Kidney capillary endothelial cell (primary cell): Measurements from ENCODE around the gene TGFBI.

Experiments
- DNase-seq: peaks from one replicate; pipeline ENCODE4 v3.0.0-alpha.2; 2018; ENCODE audit warnings: low spot score

TGFBI gene

DNA sequence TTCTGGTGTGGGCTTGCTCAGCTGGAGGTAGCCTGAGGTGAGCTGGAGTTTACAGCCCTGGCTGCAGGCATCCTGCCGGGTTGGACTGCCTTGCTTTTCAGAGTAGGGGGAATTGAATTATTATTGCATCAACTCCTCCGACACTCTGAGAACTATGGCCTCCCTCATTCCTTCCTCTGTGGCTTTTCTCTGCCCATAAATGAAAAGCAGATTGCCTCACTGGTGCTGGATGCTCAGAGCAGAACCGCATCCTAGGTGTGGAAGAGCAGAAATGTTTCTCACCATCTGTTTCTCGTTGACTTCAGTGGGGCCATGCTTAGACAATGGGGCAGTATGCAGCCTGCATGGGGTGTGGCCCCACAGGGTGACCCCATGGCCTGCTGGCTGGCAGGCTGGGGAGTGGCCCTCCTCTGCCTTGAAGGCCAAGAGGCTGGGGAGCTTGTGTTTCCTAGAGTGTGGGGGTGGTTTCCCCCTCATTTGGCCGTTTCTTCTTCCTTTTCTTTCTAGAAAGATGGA is 27.3 kb upstream of the TGFBI start:
- no peak for DNase-seq

DNA sequence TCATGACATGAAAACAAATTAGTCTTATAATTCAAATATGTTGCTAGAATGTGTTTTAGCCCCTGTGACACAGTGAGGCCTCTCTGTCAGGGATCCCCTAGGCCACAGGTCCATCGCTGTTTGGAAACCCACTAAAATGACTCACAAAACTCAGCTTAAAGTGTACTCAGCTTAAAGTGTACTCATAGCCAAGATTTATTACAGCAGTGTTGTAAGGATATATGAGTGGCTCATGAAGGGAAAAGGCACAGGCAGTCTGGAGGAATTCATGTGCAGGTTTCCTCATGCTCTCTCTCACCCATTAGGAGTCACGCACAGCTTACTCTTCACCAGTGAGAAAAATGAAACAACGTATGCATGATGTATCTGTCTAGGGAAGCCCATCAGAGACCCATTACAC is 24.4 kb upstream of the TGFBI start:
- no peak for DNase-seq

DNA sequence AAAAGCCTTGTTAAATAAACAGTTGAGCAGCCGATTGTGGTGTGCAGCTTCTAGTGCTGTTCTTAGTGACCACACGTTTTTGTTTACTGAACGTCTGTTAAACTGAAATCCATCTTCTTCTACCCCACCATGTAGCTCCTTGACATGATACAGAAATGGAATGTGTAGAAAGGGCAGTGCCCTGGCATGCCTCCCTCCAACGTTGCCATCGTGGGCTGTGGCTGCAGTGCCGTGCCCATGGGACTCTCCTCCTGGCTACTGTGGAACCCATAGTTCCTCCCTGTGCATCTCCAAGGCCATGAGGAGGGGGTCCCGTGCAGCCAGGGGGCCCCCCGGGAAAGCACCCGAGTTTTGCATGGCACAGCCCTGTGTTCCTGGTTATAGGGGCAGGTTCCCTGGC is 23.3 kb upstream of the TGFBI start:
- DNase-seq: no peak

DNA sequence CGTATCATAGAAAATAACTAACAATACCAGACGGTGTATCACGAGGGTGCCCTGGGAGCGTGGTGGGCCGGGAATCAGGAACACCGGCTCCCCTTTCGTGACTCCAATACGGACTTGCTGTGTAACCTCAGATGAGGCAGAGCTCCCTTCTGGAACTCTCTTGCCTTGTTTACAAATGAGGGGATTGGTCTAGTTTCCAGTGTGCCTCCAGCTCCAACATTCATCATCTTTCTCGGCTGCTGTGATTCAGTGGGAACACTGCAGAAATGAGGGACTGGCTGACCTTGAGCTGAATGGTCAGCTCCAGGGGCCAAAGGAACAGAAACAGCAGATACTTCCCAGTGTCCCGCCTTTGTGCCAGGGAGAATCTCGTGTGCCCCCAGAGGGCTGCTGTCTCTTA is 22.6 kb upstream of the TGFBI start:
- DNase-seq: no peak

DNA sequence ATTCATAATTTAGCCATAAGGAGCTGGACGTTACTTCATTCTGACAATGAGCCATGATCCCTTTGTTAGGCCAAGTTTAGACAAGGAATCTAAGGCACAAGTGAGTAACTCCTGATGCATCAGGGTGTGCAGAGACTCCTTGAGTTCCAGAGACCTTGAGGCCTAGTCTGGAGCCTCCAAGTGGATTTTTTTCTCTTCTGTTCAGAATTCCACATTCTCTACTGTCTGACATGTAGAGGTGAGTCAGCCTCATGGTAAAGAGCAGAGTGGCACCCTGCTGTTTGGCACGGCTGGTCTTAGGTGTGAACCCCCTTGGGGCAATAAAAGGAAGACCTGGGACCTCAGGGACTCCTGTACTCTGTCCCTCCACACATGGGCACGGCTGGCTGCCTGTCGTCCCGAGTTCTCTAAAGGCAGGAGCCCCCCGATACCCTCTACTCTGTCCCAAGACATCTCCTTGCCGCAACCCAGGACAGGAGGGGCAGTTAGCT is 22.0 kb upstream of the TGFBI start:
- DNase-seq: peak; percentile 84

DNA sequence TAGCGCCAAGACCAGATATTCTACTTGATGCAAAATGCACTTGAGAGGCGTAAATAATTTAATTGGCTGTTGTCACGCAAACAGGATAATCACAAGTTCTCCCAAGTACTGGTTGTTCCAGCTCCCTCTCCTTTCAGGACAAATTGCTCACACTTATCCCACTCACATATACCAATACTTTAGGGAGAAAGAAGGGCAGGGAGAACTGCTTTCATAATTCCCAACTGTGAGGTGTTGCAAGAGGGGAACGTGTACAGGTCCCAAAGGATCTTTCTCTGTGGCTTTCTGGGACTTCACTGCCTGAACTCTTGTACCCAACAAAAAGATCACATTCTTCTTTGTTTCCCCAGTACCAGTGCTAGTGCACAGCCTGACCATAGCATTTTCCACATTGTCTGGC is 21.5 kb upstream of the TGFBI start:
- no peak for DNase-seq

DNA sequence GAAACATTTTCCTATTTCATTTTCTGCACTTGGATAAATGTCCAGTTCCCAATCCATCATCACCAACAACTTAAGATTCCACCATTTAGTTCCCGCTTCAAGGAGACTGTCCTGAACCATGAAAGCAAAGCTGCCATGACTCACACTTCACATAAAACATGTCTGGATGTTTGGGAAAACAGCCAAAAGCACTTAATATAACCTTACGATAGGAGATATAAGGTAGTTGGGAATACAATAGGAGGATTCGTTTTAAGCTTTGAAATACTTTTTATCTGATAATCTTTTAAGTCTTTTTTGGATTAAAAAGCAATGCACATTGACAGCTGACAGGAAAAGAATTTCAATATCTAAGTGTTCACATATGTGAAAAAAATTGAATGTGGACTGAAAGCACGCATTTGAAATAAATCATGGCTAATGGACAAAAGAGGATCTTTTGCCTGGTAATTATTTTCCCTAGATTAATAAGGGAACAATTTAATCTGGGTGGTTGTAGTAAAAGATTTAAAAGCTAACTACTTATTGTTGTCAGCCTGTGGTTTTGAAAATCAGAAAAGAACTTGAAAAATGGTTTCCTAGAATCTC is 17.3 kb upstream of the TGFBI start:
- DNase-seq: peak; percentile 84

DNA sequence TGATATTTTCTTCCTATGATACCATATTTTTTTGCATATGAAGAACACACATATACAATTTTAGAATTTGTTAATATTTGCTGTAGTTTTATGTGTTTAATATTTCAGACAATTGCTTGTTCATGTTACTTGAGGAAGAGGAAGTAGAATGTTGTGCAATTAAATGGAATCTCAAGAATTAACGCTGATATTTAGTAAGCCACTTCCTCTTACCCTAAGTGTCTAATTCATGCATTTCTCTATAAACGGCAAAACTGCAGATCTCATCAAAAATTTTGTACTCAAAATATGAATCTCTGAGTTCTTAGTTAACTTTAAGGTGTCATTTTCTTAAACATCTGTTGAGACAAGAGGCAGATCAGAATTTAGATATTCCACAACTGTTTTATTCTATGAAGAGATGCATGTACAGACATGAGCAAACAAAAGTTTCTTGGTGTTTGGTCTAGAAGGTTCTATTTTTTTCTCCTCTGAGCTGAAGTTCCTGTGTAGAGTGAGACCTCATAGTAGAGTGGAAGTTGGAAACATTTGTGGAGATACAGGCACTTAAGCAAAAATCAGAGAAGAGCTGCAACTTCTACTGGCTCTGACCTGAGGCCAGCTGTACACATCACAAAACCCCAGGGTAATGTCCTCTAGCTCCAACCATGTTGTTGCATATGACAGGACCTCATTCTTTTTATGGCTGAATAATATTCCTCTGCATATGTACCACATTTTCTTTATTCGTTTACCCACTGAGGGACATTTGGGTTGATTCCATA is 16.6 kb upstream of the TGFBI start:
- DNase-seq: no peak

DNA sequence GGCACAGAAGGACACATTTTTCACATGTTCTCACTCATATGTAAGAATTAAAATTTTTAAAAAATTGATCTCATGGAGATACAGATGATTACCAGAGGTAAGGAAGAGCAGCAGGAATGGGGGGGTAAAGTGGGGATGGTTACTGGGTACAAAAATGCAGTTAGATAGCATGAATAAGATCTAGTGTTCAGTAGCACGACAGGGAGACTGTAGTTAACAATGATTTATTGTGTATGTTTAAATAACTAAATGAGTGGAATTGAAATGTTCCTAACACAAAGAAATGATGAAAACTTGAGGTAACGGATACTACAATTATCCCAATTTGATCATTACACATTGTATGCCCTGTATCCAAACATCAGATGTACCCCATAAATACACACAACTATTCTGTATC is 15.2 kb upstream of the TGFBI start:
- DNase-seq: no peak

DNA sequence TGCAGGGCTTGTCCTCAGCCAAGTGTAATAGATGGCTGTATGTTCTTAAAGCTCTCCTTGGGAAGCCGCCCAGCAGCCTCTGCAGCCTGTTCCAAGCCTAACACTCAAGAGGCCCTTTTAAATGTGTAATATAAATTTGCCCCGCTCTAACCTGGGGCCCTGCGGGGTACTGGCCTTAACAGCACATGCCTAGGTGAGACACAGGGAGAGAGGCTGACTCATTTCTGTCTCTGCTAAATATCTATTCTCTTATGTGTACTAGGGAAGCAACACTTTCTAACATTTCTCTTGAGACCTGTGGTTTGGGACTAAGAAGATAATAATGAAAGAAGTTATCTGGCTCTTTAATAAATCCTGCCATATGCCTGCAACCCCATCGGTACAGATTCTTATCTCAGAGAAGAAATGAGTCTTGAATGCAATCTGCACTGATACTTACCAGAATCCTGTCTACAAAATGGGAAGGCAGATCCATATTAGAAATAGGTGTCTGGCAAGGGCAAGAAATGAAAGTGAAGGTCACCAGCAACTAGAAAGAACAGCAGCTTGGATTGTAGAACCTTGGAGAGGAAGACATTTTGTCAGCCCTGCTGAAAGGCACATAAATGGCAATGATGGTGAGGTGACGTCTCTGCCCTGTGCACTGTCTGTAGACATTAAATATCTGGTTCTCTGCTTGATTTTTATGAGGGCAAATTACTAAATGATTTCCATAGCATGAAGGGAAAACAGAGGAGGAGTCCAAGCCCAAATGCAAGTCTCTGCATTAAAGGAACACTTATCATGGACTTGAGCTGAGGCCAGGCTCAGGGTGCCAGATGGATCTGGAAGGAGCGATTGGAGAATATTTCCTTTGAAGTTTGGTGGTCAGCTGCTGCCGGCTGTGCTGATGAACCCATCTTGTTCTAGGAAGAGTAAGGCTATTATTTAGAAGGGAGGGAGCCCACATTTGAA is 14.5 kb upstream of the TGFBI start:
- no peak for DNase-seq

DNA sequence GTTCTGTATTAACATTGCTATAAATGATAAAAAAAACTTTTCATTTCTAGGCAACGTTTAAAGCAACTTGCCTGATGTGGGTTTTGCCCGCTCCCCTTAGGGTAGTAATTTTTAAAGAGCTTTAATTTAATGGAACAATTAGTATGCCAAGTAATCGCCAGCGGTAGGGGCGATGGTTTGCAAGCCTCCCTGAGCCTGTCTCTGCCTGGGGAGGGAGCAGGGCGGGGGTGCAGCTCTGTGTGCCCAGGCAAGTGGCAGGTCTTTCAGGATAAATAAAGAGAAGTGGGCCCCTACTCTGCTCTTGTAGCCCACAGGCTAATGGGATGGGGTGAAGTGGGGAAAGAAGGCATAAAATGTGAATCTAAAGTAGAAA is 13.8 kb upstream of the TGFBI start:
- no peak for DNase-seq

DNA sequence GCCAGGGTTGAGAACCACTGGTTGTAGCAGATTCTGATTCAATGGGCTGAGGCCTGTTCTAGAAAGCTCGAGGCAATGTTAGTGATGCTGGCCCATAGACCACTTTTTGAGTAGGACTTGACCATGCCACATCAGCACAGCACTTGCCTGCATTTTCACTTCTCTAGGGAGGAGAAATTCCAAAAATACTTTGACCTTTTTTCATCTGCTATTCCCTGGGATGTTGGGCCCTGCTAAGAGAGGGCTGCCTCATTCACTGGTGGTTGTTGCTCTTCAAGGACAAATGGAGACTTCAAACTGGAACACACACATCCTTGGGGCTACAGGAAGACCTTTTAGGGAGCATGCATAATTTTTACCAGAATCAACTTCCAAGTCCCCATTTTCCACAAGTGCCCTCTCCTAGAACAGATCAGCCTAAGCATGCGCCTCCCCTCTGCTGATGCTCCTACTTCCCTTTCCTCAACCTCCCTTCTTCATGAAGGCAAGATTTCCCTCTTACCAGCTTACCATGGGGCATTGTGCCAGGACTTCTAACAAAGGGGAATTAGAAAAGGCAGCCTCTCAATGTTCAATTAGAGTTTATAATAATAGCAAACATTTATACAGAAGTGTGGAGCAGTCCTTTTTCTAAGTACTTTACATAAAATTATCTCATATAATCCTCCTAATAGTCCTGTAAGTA is 12.7 kb upstream of the TGFBI start:
- DNase-seq: no peak

DNA sequence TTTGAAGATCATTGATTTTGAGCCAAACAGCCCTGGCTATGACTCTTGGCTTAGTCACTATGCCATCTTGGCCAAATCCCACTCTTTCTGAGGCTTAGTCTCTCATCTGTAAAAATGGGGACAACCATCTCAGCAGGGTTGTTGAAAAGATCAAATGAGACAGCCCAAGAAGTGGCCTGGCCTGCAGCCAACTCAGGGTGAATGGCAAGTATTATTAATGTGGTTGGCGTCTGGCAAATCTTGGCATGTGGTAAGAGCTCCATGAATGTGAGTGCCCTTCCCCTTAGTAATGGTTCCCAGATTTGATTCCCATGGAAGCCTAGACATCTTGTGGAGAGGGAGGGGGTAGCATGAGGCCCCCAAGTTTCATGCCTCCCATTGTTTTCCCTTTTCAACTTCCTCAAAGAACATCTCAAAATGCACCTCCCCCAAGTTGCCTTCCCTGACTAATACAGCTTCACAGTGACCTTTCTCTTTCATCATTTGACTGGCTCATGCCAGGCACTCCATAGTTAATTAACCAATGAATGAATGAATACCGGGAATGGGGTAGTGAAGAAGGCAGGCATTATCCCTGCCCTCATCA is 11.8 kb upstream of the TGFBI start:
- DNase-seq: peak; percentile 68

DNA sequence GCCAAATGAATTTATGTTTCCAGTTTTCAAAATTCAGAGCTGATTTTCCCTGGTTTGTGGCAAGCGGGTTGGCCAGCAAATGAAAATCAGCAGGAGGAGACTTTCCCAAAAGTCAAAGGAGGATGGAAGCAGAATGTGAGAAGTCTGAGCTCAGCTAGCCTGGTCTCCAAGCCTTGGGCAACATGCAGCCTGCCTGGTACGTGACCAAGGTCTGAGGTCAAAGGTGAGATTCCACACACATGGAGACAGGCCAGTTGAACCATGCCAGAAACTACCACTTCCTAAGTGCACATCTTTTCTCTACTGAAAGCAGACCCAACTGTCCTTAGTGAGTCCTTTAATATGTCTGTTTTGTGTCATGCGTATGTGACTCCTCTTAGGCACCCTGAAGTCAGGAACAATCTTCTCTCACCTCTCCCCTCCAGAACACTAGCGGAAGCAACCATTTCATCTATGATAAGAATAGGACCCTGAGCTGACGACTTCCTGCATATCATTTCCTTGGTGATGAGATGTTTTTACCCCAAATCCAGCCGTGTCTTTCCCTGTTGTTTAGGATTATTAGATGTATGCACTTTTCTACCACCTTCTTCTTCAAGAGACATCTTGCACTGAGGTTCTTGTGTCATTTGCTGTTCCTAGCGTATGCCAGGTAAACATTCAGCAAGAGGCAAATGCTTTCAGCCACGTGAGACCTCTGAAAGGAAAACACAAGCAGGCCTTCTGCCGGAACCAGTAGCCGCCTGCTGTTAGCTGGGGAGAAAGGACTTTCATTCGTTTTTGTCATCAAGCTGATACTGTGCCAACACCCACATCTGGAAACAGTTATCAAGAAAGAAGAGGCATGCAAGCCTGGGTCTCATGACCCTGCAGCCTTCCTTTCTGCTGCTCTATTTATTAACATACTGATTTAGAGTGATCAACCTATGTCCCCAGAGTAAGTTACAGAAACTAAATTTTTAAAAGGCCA is 9.7 kb upstream of the TGFBI start:
- DNase-seq: no peak

DNA sequence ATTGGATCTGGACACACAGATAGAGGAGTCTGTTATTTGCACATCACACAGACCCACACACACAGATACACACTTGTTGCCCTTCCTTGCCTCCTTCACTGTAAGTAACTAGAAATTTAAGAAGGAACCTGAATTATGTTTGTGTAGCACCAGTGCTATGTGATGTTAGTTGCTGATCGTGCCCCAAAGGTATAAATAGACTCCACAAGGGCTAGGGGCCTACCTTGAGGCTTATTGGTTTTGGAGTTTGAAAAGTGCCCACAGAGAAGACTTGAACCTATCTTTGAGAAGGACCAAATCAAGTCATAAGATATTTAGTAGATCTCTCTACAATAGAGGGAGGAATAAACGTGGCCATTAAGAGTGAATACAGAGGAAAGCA is 8.8 kb upstream of the TGFBI start:
- no peak for DNase-seq

DNA sequence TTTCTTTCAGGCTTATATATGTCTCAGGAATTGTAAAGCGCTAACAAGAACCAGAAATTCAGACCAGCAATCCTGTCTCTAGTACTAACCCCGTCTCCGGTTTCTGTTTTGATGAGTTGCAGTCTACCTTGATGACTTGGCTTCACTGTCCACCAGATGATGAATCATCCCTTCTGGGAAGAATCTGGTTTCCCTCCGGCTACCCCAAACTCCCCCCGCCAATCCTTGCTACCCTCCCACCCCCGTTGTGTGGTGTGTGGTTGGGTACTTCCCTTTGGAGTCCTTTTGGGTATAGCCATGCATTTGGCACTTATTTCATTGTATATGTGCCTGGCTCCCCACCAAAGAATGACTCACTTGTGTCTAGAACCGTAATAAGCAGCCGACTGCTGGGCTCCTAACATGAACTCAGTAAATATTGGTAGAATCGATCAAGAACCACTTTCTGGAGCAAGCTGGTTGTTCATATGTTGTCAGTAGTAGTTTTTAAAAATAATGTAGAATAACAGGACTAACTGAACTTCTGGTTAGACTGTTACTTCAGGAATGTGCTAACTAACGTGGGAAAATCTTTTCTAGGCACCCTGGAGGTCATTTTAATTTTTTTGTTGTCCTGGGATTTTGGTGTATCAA is 8.3 kb upstream of the TGFBI start:
- no peak for DNase-seq

DNA sequence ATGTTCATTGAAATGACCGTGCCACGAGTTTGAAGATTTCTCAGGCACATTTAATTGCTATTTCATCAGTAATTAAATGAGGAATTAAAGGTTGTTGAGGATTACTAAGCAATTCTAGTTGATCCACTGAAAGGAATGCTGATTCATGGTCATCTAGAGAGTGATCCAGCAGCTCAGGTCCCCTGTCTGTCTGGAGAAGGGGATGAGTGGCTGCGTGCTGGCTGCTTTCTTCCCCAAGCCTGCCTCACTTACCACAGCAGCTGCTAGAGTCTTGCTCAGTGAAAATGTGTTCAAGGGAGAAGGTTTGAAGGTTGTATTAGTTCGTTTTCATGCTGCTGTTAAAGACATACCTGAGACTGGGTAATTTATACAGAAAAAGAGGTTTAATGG is 7.8 kb upstream of the TGFBI start:
- no peak for DNase-seq

DNA sequence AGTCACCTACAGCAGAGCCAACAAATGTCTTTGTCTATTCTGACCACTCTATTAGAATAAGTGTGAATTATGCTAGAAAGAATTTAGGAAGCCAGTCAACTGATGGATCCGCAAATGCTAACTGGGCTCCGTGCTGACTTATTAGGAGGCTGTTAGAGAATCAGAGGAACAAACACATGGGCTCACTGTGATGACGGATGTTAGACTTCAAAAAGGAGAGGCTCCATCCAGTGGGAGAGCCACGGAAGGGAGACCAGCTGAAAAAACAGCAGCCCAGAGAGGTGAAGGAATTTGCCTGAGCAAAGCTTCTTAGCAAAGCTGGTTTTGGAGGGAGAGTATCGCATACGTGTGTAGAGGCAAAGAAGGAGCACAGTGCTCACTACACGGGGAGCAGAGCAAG is 5.8 kb upstream of the TGFBI start:
- no peak for DNase-seq

DNA sequence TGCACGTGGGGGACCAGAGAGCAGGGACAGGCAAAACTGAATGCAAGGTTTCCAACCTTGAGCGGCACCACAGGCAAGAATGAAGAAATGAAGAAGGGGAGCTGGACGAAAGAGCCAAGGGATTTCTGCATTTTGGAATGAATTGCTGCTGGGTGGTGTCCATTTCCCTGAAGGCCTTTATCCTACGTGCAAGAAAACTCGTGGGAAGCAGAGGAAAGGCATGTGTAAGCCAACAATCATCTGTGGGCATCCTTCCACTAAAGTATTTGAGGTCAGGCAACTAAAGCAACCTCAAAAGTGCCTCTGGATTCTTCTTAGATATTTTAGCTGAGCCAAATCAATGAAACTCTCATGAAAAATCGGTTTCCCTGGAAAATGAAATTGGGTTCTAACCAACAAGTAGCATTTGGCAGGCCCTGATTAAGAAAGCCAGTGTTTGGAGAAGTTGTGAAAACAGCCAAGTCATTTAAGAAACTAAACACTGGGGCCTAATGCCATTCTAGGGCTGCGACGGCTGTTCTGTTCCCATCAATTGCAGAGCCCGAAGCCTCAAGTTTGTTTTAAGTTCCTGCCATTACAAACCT is 4.7 kb upstream of the TGFBI start:
- no peak for DNase-seq

DNA sequence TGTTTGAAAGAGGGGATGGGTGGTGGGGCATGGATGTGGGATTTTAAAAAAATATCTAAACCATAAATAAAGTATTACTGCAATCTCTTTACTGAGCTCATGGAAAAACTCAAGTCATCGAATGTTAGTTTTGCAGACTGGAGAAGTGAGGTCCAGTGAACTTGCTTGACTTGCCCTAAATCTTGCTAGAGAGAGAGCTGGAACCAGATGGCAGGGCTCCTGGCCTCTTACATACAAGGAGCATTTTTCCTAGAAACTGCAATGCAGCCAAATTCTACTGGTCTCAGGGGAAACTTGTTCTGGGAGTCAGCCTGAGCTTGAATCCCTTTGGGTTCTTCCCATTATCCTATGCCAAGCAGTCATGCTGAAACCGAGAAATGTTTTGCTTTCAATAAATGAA is 2.9 kb upstream of the TGFBI start:
- no peak for DNase-seq
